ENCODE measurements around the gene UBE3B. TPM values are rescaled to one million over a fixed set of nuclear protein-coding genes. Genes with fewer than 3 reads are reported as not detected.

Gene UBE3B
- total RNA-seq, 4 donors from 2014 or later = 52.2 to 72.5 (median 65.5) TPM

DNA sequence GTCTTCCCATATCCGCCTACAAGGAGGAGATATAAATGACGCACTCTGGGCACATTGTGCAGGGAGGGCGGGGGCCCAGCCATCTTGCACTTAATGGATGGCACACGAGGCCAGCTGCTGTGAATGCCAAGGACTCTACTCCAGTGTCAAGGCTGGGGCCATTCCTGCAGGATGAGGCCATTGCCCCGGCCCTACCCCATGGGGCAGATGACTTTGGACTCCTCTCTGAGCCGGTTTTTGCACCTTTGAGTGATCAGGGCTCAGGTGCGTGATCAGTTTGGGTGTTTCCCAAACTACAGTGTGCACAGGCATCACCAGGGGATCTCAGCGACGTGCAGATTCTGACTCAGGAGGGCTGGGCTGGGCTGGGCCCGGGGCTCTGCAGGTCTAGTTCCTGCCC, 79.8 kb downstream of the UBE3B start:
- intact Hi-C loops (cut with DNase I) = no loop called here
- Histone ChIP-seq H3K4me3 (replicated peaks in 1 of 3) (no peak overlapping the region), H3K27ac (no peak overlapping the region), H3K36me3 (no peaks in the 10 kb centered on the region), H3K9me3 (no peaks in the 10 kb centered on the region), H3K4me1 (no peaks in the 10 kb centered on the region), H3K27me3 (no peaks in the 10 kb centered on the region)
- no peak for DNase-seq
- TF ChIP-seq, protein P1, sequence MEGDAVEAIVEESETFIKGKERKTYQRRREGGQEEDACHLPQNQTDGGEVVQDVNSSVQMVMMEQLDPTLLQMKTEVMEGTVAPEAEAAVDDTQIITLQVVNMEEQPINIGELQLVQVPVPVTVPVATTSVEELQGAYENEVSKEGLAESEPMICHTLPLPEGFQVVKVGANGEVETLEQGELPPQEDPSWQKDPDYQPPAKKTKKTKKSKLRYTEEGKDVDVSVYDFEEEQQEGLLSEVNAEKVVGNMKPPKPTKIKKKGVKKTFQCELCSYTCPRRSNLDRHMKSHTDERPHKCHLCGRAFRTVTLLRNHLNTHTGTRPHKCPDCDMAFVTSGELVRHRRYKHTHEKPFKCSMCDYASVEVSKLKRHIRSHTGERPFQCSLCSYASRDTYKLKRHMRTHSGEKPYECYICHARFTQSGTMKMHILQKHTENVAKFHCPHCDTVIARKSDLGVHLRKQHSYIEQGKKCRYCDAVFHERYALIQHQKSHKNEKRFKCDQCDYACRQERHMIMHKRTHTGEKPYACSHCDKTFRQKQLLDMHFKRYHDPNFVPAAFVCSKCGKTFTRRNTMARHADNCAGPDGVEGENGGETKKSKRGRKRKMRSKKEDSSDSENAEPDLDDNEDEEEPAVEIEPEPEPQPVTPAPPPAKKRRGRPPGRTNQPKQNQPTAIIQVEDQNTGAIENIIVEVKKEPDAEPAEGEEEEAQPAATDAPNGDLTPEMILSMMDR (IDR thresholded peaks at IDR 0.05) = no peak
- TF ChIP-seq POLR2A (IDR thresholded peaks at IDR 0.05) = no peak
- 93 to 96% methylated on average over 7 to 8 of the region's 10 CpGs for WGBS, 2 donors

DNA sequence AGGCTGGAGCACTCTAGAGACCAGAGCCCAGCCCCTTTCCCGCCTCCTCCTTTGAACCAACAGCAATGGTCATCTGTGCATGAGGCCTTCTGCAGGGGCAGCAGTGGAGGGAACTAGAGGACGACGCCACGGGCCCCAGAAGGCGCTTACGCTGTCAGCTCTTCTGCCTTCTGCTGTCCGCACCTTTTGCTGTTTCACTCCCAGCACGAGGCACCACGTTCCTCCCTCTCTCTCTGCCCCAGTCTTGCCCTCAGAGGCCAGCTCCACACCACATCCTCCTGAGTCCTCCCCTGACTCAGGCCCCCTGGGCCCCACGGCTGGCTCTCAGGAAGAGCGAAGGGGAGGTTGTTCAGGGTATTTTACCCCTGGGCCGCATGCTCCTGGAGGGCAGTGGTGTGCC, 80.4 kb downstream of the UBE3B start:
- 88 to 90% methylated on average over 10 to 11 of the region's 12 CpGs for WGBS, 2 donors
- no peak for DNase-seq
- H3K36me3 ChIP-seq = no peaks in the 10 kb centered on the region
- H3K27me3 ChIP-seq = no peaks in the 10 kb centered on the region
- no peaks in the 10 kb centered on the region for H3K4me1 ChIP-seq
- no peak overlapping the region for H3K4me3 ChIP-seq (replicated peaks in 1 of 3)
- intact Hi-C loops (cut with DNase I) = no loop called here
- no peaks in the 10 kb centered on the region for H3K9me3 ChIP-seq
- no peak for TF ChIP-seq POLR2A (IDR thresholded peaks at IDR 0.05)
- TF ChIP-seq, protein P1 (IDR thresholded peaks at IDR 0.05) = no peak
- no peak overlapping the region for H3K27ac ChIP-seq

DNA sequence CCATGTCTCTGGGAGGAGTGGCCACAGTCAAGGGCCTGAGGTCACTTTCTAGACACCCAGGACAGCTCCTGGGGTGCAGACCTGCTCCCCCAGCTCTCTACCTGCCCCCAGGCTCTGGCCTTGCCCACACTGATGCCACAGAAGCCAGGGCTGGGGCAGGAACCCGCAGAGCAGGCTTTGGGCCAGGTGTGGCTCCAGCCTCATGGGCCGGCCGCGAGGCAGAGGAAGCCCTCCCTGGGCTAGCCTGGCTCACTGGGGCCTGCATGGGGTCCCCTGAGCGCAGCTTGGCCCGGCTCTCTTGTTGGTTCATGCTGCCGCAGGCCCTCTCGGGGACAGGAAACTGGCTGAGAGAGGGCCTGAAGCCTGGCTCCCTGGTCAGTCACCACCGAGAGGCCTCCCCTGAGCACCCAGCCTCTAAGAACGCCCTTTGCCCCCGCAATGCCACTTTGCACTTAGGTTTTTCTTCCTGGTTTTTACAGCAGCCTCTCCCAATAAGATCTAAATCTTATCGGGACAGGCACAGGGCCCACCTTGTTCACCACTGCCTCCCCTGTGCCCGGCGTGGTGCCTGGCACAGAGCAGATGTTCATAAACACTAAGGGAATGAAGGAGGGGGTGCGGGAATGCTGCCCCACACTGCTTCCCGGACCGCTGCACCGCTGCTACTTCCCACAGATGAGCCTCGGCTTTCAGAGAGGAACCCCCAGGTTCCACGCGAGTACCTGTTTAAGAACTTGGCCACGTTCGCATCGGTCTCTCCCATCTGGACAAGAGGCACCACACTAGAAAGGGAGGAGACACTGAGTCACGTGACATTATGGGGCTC, 81.2 kb downstream of the UBE3B start:
- no peaks in the 10 kb centered on the region for H3K9me3 ChIP-seq
- no peaks in the 10 kb centered on the region for H3K27me3 ChIP-seq
- intact Hi-C loops (cut with DNase I) = no loop called here
- DNase-seq = no peak
- H3K36me3 ChIP-seq = peaks cover 0 to 6% of the 10 kb centered on the region in 2 donors
- no peak overlapping the region for H3K4me3 ChIP-seq (replicated peaks in 1 of 3)
- TF ChIP-seq POLR2A (IDR thresholded peaks at IDR 0.05) = no peak
- TF ChIP-seq, protein P1 (IDR thresholded peaks at IDR 0.05) = no peak
- 80 to 90% methylated on average over 18 of the region's 25 CpGs for WGBS, 2 donors
- no peak overlapping the region for H3K27ac ChIP-seq
- H3K4me1 ChIP-seq = no peaks in the 10 kb centered on the region

DNA sequence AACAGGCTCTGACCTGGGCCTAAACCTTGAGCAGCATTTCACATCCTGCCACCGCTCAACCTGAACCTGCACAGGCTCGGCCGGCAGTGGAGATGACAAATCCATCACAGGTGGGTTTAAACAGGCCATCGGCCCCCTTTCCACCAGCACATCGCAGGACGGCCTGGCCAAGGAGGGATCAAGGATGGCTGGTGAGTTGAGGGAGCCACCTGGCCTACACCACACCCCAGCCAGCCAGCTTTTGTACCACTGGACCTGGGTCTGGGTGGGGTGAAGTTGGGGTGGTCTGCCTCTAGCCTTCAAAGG, 81.7 kb downstream of the UBE3B start:
- Histone ChIP-seq H3K27me3 (no peaks in the 10 kb centered on the region), H3K36me3 (peaks cover 3 to 11% of the 10 kb centered on the region in 2 donors), H3K4me1 (no peaks in the 10 kb centered on the region), H3K9me3 (no peaks in the 10 kb centered on the region), H3K27ac (no peak overlapping the region), H3K4me3 (replicated peaks in 1 of 3) (no peak overlapping the region)
- intact Hi-C loops (cut with DNase I) = no loop called here
- no peak for DNase-seq
- TF ChIP-seq, protein P1 (IDR thresholded peaks at IDR 0.05) = no peak
- no peak for TF ChIP-seq POLR2A (IDR thresholded peaks at IDR 0.05)
- 86 to 100% methylated on average over 1 to 4 of the region's 6 CpGs for WGBS, 2 donors

DNA sequence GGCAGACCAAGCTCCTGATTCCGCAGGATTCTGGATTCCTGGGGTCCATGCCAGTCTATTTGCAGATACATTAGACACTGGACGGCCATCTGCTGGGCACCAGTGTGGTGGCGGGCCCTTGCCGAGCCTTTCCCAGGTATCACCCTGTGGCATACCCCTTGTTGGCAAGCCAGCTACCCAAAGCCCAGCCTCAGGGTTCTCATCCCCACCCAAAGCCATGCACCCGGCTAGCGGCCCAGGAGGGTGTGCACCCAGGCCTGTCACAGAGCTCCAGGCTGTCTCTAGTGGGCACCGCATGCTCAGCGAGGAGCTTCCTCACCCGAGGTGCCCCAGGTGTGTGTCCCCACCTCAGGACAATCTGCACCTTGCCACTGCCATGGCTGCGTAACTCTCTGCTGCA, 82.2 kb downstream of the UBE3B start:
- DNase-seq = no peak
- H3K9me3 ChIP-seq = no peaks in the 10 kb centered on the region
- TF ChIP-seq, protein P1 (IDR thresholded peaks at IDR 0.05) = no peak
- no peak for TF ChIP-seq POLR2A (IDR thresholded peaks at IDR 0.05)
- 91 to 100% methylated on average over 2 to 8 of the region's 10 CpGs for whole genome bisulfite sequencing, 2 donors
- H3K27ac ChIP-seq = no peak overlapping the region
- no peaks in the 10 kb centered on the region for H3K27me3 ChIP-seq
- no peaks in the 10 kb centered on the region for H3K4me1 ChIP-seq
- intact Hi-C loops (cut with DNase I) = no loop called here
- no peak overlapping the region for H3K4me3 ChIP-seq (replicated peaks in 1 of 3)
- peaks cover 7 to 12% of the 10 kb centered on the region in 2 donors for H3K36me3 ChIP-seq
